SK-N-SH (cell line): ENCODE results near the gene DHX35. TPM values are rescaled to one million over a fixed set of nuclear protein-coding genes. Genes with fewer than 3 reads are reported as not detected.

Source experiments
- JUND ChIP-seq: IDR thresholded peaks from 2 replicates; pipeline ENCODE4 v1.4.0; 2012
- POLR2AphosphoS5 ChIP-seq: IDR thresholded peaks from 2 replicates; pipeline ENCODE4 v1.6.1; 2012; ENCODE audit warnings: low read depth, low read length
- SIN3A ChIP-seq: IDR thresholded peaks from 2 replicates; pipeline ENCODE4 v1.6.1; 2012; ENCODE audit warnings: low read depth, mild to moderate bottlenecking, low read length, moderate library complexity, borderline replicate concordance
- TEAD4 ChIP-seq: IDR thresholded peaks from 2 replicates; pipeline ENCODE4 v1.4.0; 2012; ENCODE audit warnings: mild to moderate bottlenecking, borderline replicate concordance; ENCODE audit not compliant: insufficient read depth
- polyA plus RNA-seq, 3 experiments: library from polyadenylated mRNA; depleted of rRNA; stranded (reverse); fragments of >200 nt; gene quantifications; 2 replicates each; pipeline ENCODE4 v1.2.3, GENCODE V29; 2012
- TF ChIP-seq, protein P1 (sequence below): IDR thresholded peaks from 2 replicates; pipeline ENCODE4 v1.6.1; 2012; ENCODE audit warnings: mild to moderate bottlenecking, low read depth, low read length, moderate library complexity
- TF ChIP-seq, protein P2 (sequence below): fragments of 200-600 bp; sonication (generic); IDR thresholded peaks from 2 replicates; pipeline ENCODE4 v1.6.1; 2017; ENCODE audit warnings: antibody characterized with exemption, mild to moderate bottlenecking, moderate library complexity
- TF ChIP-seq, protein P3 (sequence below): IDR thresholded peaks from 2 replicates; pipeline ENCODE4 v1.4.0; 2012; ENCODE audit warnings: low read depth, borderline replicate concordance
- TF ChIP-seq, protein P4 (sequence below): IDR thresholded peaks from 2 replicates; pipeline ENCODE4 v1.4.0; 2012; ENCODE audit warnings: low read depth
- TF ChIP-seq, protein P5 (sequence below): fragments of 150-350 bp; IDR thresholded peaks from 2 replicates; pipeline ENCODE4 v1.6.1; 2016; ENCODE audit warnings: mild to moderate bottlenecking, low read depth, low read length

The DHX35 gene
- polyA plus RNA-seq, 1 of the 3 experiments (the other 2 are of a cell fraction): 17.1 TPM

DNA sequence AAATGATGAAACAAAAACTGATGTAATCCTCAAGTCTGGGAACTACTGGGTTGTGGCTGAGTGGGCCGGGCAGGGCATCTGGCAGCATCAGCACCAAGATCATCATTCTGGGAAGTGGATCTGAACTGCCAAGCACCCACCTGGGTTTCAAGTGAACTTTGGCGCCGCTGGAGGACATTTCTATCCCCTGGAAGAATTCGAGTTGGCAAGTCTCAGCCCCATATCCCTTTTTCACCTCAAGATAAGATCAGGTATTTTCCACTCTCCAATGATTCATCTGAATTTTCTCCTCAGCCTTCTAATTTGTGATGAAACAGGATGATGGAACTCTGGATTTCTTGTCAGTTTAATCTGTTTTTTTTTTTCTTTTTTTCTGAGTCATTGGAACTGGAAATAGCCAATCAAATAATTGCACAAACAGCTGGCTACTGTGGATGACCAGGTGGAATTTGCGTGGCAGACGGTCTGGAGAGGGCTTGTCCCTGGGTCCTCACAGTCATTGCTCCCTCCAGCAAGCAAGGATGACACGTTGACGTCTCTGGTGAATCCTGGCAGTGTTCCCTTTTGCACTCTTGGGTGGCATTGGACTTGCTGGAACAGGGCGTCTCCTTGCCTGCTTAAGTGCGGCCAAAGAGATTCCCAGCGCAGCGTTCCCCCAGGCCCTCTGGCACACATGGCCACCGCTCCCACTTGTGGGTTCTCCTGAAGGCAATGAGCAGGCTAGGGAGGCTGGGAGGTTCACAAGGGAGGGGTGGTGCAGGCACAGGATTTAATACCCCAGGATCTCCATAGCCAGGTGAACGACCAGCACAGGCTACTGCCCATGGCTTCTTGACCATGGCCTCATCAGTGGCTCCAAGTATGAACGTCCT is 80.4 kb downstream of the DHX35 start (continued):
- TF ChIP-seq, protein P1, sequence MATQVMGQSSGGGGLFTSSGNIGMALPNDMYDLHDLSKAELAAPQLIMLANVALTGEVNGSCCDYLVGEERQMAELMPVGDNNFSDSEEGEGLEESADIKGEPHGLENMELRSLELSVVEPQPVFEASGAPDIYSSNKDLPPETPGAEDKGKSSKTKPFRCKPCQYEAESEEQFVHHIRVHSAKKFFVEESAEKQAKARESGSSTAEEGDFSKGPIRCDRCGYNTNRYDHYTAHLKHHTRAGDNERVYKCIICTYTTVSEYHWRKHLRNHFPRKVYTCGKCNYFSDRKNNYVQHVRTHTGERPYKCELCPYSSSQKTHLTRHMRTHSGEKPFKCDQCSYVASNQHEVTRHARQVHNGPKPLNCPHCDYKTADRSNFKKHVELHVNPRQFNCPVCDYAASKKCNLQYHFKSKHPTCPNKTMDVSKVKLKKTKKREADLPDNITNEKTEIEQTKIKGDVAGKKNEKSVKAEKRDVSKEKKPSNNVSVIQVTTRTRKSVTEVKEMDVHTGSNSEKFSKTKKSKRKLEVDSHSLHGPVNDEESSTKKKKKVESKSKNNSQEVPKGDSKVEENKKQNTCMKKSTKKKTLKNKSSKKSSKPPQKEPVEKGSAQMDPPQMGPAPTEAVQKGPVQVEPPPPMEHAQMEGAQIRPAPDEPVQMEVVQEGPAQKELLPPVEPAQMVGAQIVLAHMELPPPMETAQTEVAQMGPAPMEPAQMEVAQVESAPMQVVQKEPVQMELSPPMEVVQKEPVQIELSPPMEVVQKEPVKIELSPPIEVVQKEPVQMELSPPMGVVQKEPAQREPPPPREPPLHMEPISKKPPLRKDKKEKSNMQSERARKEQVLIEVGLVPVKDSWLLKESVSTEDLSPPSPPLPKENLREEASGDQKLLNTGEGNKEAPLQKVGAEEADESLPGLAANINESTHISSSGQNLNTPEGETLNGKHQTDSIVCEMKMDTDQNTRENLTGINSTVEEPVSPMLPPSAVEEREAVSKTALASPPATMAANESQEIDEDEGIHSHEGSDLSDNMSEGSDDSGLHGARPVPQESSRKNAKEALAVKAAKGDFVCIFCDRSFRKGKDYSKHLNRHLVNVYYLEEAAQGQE: no peak
- TF ChIP-seq, protein P2, sequence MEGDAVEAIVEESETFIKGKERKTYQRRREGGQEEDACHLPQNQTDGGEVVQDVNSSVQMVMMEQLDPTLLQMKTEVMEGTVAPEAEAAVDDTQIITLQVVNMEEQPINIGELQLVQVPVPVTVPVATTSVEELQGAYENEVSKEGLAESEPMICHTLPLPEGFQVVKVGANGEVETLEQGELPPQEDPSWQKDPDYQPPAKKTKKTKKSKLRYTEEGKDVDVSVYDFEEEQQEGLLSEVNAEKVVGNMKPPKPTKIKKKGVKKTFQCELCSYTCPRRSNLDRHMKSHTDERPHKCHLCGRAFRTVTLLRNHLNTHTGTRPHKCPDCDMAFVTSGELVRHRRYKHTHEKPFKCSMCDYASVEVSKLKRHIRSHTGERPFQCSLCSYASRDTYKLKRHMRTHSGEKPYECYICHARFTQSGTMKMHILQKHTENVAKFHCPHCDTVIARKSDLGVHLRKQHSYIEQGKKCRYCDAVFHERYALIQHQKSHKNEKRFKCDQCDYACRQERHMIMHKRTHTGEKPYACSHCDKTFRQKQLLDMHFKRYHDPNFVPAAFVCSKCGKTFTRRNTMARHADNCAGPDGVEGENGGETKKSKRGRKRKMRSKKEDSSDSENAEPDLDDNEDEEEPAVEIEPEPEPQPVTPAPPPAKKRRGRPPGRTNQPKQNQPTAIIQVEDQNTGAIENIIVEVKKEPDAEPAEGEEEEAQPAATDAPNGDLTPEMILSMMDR: no peak
- TF ChIP-seq, protein P3, sequence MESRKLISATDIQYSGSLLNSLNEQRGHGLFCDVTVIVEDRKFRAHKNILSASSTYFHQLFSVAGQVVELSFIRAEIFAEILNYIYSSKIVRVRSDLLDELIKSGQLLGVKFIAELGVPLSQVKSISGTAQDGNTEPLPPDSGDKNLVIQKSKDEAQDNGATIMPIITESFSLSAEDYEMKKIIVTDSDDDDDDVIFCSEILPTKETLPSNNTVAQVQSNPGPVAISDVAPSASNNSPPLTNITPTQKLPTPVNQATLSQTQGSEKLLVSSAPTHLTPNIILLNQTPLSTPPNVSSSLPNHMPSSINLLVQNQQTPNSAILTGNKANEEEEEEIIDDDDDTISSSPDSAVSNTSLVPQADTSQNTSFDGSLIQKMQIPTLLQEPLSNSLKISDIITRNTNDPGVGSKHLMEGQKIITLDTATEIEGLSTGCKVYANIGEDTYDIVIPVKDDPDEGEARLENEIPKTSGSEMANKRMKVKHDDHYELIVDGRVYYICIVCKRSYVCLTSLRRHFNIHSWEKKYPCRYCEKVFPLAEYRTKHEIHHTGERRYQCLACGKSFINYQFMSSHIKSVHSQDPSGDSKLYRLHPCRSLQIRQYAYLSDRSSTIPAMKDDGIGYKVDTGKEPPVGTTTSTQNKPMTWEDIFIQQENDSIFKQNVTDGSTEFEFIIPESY: no peak
- TF ChIP-seq, protein P4, sequence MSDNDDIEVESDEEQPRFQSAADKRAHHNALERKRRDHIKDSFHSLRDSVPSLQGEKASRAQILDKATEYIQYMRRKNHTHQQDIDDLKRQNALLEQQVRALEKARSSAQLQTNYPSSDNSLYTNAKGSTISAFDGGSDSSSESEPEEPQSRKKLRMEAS: no peak
- peak; percentile 50; the same call in 1 of the 2 replicates for TF ChIP-seq POLR2AphosphoS5
- peak; percentile 74 for TF ChIP-seq TEAD4
- TF ChIP-seq, protein P5, sequence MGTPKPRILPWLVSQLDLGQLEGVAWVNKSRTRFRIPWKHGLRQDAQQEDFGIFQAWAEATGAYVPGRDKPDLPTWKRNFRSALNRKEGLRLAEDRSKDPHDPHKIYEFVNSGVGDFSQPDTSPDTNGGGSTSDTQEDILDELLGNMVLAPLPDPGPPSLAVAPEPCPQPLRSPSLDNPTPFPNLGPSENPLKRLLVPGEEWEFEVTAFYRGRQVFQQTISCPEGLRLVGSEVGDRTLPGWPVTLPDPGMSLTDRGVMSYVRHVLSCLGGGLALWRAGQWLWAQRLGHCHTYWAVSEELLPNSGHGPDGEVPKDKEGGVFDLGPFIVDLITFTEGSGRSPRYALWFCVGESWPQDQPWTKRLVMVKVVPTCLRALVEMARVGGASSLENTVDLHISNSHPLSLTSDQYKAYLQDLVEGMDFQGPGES: no peak
- no peak for TF ChIP-seq SIN3A
- TF ChIP-seq JUND: peak; percentile 90
